Nucleus accumbens (tissue), 56 donors: Measurements from ENCODE around the gene CENPT.

Source experiments
- DNase-seq, 56 donors: peaks; one replicate each; lab custom pipeline; 2025; lab: John Stamatoyannopoulos, UW

CENPT gene

DNA sequence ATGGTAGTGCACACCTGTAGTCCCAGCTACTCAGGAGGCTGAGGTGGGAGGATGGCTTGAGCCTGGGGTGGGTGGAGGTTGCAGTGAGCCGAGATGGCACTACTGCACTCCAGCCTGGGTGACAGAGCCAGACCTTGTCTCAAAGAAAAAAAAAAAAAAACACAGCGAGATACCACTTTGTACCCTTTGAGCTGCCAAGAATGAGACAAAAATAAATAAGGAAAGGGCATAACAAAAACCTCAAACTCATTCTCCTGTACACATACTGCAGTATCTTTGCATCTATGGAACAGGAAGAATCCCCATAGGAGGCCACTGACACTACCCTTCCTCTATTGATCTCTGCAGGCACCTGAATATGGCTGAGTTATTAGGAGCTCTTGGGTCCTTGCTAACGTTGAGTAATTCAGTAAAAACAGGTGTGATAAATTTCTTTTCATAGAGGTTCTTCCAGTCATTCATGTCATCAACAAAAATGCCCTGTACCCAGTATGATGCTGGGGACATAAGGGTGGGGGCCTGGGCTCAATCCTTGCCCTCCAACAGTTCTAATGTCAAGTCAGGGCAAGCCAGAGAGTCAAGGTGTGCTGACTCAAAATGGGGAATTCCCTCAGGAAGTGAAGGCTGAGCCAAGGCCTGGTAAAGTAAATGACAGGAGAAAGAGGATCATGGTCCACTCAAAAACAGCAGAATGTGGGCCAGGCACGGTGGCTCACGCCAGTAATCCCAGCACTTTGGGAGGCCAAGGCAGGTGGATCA lies 68.1 kb downstream of the CENPT start:
- no peak for DNase-seq
